Dedifferentiated amniotic fluid mesenchymal stem cell (primary cell): ENCODE data around the gene MAPT.
"Not testable (repeated sequence)": the region's sequence is repeated elsewhere in the genome, so short reads cannot be mapped to it uniquely, and the experiment has no call there.

Experiments
- DNase-seq: peaks from one replicate; pipeline ENCODE4 v3.0.0-alpha.2; 2016; ENCODE audit errors: extremely low spot score

The MAPT gene

GRCh38 chr17:46008591-46008990, 114.2 kb downstream of the MAPT start:
- DNase-seq = no peak

GRCh38 chr17:46009681-46010596, 115.6 kb downstream of the MAPT start:
- no peak for DNase-seq

- DNase-seq = no peak
Measured at GRCh38 chr17:46010597-46011186, 116.3 kb downstream of the MAPT start.

GRCh38 chr17:46011711-46012505, 117.6 kb downstream of the MAPT start:
- DNase-seq = no peak

GRCh38 chr17:46012506-46013079, 118.2 kb downstream of the MAPT start:
- DNase-seq = no peak

- no peak for DNase-seq
Measured at GRCh38 chr17:46013127-46013501, 118.8 kb downstream of the MAPT start.

GRCh38 chr17:46013502-46014165, 119.3 kb downstream of the MAPT start:
- DNase-seq = peak; percentile 60

GRCh38 chr17:46019408-46019925, 125.1 kb downstream of the MAPT start:
- not testable (repeated sequence) for DNase-seq

- DNase-seq = no peak
Measured at GRCh38 chr17:46020023-46020761, 125.8 kb downstream of the MAPT start.

- DNase-seq = no peak
Measured at GRCh38 chr17:46020998-46021397, 126.6 kb downstream of the MAPT start.

GRCh38 chr17:46023366-46023765, 129.0 kb downstream of the MAPT start:
- DNase-seq = not testable (repeated sequence)

GRCh38 chr17:46023783-46024388, 129.5 kb downstream of the MAPT start:
- DNase-seq = no peak

GRCh38 chr17:46024590-46024989, 130.2 kb downstream of the MAPT start:
- DNase-seq = no peak

GRCh38 chr17:46025060-46025459, 130.7 kb downstream of the MAPT start:
- DNase-seq = no peak

- no peak for DNase-seq
Measured at GRCh38 chr17:46025510-46026165, 131.3 kb downstream of the MAPT start.

- DNase-seq = no peak
Measured at GRCh38 chr17:46026166-46027047, 132.1 kb downstream of the MAPT start.

- no peak for DNase-seq
Measured at GRCh38 chr17:46027048-46027975, 133.0 kb downstream of the MAPT start.

GRCh38 chr17:46027976-46028325, 133.6 kb downstream of the MAPT start:
- DNase-seq = no peak
